Activated CD8-positive, alpha-beta T cell treated with anti-CD3 and anti-CD28 coated beads for 36 hours (primary cell): ENCODE results near the gene SNX25. TPM values are rescaled to one million over a fixed set of nuclear protein-coding genes. Genes with fewer than 3 reads are reported as not detected.

ENCODE experiments used
- ATAC-seq: fragments of 200-7000 bp; cut with Tn5 transposase; one replicate; pipeline ENCODE4 v1.10.0; 2021; ENCODE audit warnings: mild to moderate bottlenecking, moderate library complexity
- CTCF ChIA-PET: fragments of 350-600 bp; sonication (Branson Sonifier 250); formaldehyde crosslinking; loops from one replicate; lab custom pipeline; 2021; ENCODE audit warnings: antibody characterized with exemption; lab: Charles Lee
- POLR2A ChIA-PET: fragments of 350-600 bp; sonication (Branson Sonifier 250); formaldehyde crosslinking; loops from one replicate; lab custom pipeline; 2021; ENCODE audit warnings: antibody characterized with exemption; lab: Charles Lee
- DNase-seq: peaks from one replicate; pipeline ENCODE4 v3.0.0-alpha.2; 2020
- H3K27ac Mint-ChIP-seq: one replicate; pipeline ENCODE4 v1.8.0; 2021; ENCODE audit warnings: mild to moderate bottlenecking, mixed read lengths
- H3K27me3 Mint-ChIP-seq: one replicate; pipeline ENCODE4 v1.8.0; 2021; ENCODE audit warnings: mixed read lengths
- H3K36me3 Mint-ChIP-seq: one replicate; pipeline ENCODE4 v1.8.0; 2021; ENCODE audit warnings: low read depth, mixed read lengths
- H3K4me1 Mint-ChIP-seq: one replicate; pipeline ENCODE4 v1.8.0; 2021; ENCODE audit warnings: low read depth, mixed read lengths
- H3K4me3 Mint-ChIP-seq: one replicate; pipeline ENCODE4 v1.8.0; 2021; ENCODE audit warnings: mild to moderate bottlenecking, moderate library complexity, mixed read lengths
- H3K9me3 Mint-ChIP-seq: one replicate; pipeline ENCODE4 v1.8.0; 2021; ENCODE audit warnings: mixed read lengths
- CTCF ChIP-seq: fragments of 200-600 bp; IDR thresholded peaks from one replicate; pipeline ENCODE4 v1.8.0; 2022; ENCODE audit warnings: antibody characterized with exemption, mild to moderate bottlenecking
- intact Hi-C: fragments of 100-400 bp; cut with micrococcal nuclease; formaldehyde crosslinking; loops from one replicate; pipeline ENCODE4 v1.10.0; 2022
- total RNA-seq, 2 experiments: library from RNA; stranded (reverse); gene quantifications; one replicate each; pipeline ENCODE4 v1.2.3, GENCODE V29; 2021

Gene SNX25
- total RNA-seq, 2 experiments from 2014 or later, result 24.0 to 24.3 TPM

- no peak overlapping the region for H3K4me3 Mint-ChIP-seq
- H3K9me3 Mint-ChIP-seq, result peaks cover 7% of the 10 kb centered on the region
- no peak overlapping the region for H3K27ac Mint-ChIP-seq
- peaks cover 9% of the 10 kb centered on the region for H3K4me1 Mint-ChIP-seq
- peaks cover 4% of the 10 kb centered on the region for H3K36me3 Mint-ChIP-seq
- intact Hi-C loops, result no loop called here
- CTCF ChIA-PET, result no interaction called here
- no peak for TF ChIP-seq CTCF
- no peak for DNase-seq
- peaks cover 16% of the 10 kb centered on the region for H3K27me3 Mint-ChIP-seq
- no peak for ATAC-seq
- POLR2A ChIA-PET, result no interaction called here
Measured at GRCh38 chr4:185383451-185383850, 174.1 kb downstream of the SNX25 start.

- intact Hi-C loops, result no loop called here
Measured at GRCh38 chr4:185384061-185384460, 174.7 kb downstream of the SNX25 start.

GRCh38 chr4:185384930-185385331 is 175.5 kb downstream of the SNX25 start:
- ChIA-PET CTCF (no interaction called here), POLR2A (no interaction called here)
- Mint-ChIP-seq H3K4me3 (no peak overlapping the region), H3K36me3 (peaks cover 6% of the 10 kb centered on the region), H3K4me1 (peaks cover 9% of the 10 kb centered on the region), H3K9me3 (peaks cover 7% of the 10 kb centered on the region), H3K27me3 (peaks cover 16% of the 10 kb centered on the region), H3K27ac (no peak overlapping the region)
- ATAC-seq (no peak), DNase-seq (no peak)
- intact Hi-C loops, result no loop called here
- no peak for TF ChIP-seq CTCF

More at GRCh38 chr4:185384061-185384460, 174.7 kb downstream of the SNX25 start:
- Mint-ChIP-seq H3K36me3 (peaks cover 4% of the 10 kb centered on the region), H3K4me1 (peaks cover 9% of the 10 kb centered on the region), H3K4me3 (no peak overlapping the region), H3K27ac (no peak overlapping the region), H3K9me3 (peaks cover 7% of the 10 kb centered on the region), H3K27me3 (peaks cover 16% of the 10 kb centered on the region)
- CTCF ChIA-PET, result no interaction called here
- DNase-seq, result no peak
- no peak for TF ChIP-seq CTCF
- POLR2A ChIA-PET, result no interaction called here
- no peak for ATAC-seq

GRCh38 chr4:185387957-185388356 is 178.6 kb downstream of the SNX25 start:
- peaks cover 8% of the 10 kb centered on the region for H3K36me3 Mint-ChIP-seq
- peaks cover 9% of the 10 kb centered on the region for H3K4me1 Mint-ChIP-seq
- ChIA-PET POLR2A (no interaction called here), CTCF (no interaction called here)
- no peak overlapping the region for H3K4me3 Mint-ChIP-seq
- no peak for TF ChIP-seq CTCF
- H3K27ac Mint-ChIP-seq, result no peak overlapping the region
- peaks cover 16% of the 10 kb centered on the region for H3K27me3 Mint-ChIP-seq
- DNase-seq, result no peak
- H3K9me3 Mint-ChIP-seq, result no peaks in the 10 kb centered on the region
- intact Hi-C loops, result no loop called here
- no peak for ATAC-seq

GRCh38 chr4:185390941-185391340 is 181.5 kb downstream of the SNX25 start:
- Mint-ChIP-seq H3K4me1 (peaks cover 15% of the 10 kb centered on the region), H3K36me3 (peaks cover 20% of the 10 kb centered on the region), H3K4me3 (no peak overlapping the region), H3K9me3 (no peaks in the 10 kb centered on the region), H3K27me3 (no peaks in the 10 kb centered on the region), H3K27ac (no peak overlapping the region)
- POLR2A ChIA-PET, result interaction anchor here (0.6 kb wide), 1 partner anchor 139 kb away, joined by 3 read pairs; no protein-coding TSS in a partner anchor
- ATAC-seq, result no peak
- TF ChIP-seq CTCF, result no peak
- CTCF ChIA-PET, result interaction anchor here (1.4 kb wide), 1 partner anchor 207 kb away, joined by 3 read pairs; no protein-coding TSS in a partner anchor
- DNase-seq, result no peak
- intact Hi-C loops, result loop anchor here (10.0 kb wide), 1 partner anchor 186 kb away; the partner anchor contains the start of genes CFAP97 and SNX25
